Ascending aorta (tissue), 2 donors: ENCODE results near the gene CDH23. TPM values are rescaled to one million over a fixed set of nuclear protein-coding genes. Genes with fewer than 3 reads are reported as not detected.

ENCODE experiments used
- DNase-seq, 2 donors: peaks; one replicate each; pipeline ENCODE4 v3.0.0-alpha.2; 2019; ENCODE audit warnings: low spot score in 2 of 2
- H3K27ac ChIP-seq, 2 donors: fragments of 200-600 bp; sonication (generic); one replicate each; pipeline ENCODE4 v1.5.1; 2016 to 2017; ENCODE audit warnings: mild to moderate bottlenecking in 1 of 2
- H3K27me3 ChIP-seq: fragments of 200-600 bp; sonication (generic); one replicate; pipeline ENCODE4 v1.5.1; 2017
- H3K36me3 ChIP-seq, 2 donors: fragments of 200-600 bp; sonication (generic); one replicate each; pipeline ENCODE4 v1.5.1; 2016
- H3K4me1 ChIP-seq, 2 donors: fragments of 200-600 bp; sonication (generic); one replicate each; pipeline ENCODE4 v1.5.1; 2016 to 2017; ENCODE audit warnings: mild to moderate bottlenecking in 1 of 2
- H3K4me3 ChIP-seq, 2 donors: fragments of 200-600 bp; sonication (generic); one replicate each; pipeline ENCODE4 v1.5.1; 2016 to 2017; ENCODE audit warnings: mild to moderate bottlenecking in 1 of 2
- H3K9me3 ChIP-seq, 2 donors: fragments of 200-600 bp; sonication (generic); one replicate each; pipeline ENCODE4 v1.5.1; 2016
- intact Hi-C: fragments of 100-400 bp; cut with DNase I; formaldehyde crosslinking; loops from one replicate; pipeline ENCODE4 v1.15.1; 2023
- total RNA-seq: library from RNA; depleted of rRNA; stranded (reverse); fragments of >200 nt; gene quantifications from one replicate; pipeline ENCODE4 v1.1.0, GENCODE V29; 2016
- TF ChIP-seq, protein P1 (sequence below), 3 experiments: fragments of 200-600 bp in 2 of 3; fragments of 450-650 bp in 1 of 3; sonication (generic) in 2 of 3; IDR thresholded peaks; one replicate each; pipeline ENCODE4 v1.5.1; 2016 to 2019; ENCODE audit warnings: antibody characterized with exemption in 3 of 3, mild to moderate bottlenecking in 1 of 3, moderate library complexity in 1 of 3

CDH23 gene
- total RNA-seq, 1 donor from 2014 or later = 40.9 TPM

DNA sequence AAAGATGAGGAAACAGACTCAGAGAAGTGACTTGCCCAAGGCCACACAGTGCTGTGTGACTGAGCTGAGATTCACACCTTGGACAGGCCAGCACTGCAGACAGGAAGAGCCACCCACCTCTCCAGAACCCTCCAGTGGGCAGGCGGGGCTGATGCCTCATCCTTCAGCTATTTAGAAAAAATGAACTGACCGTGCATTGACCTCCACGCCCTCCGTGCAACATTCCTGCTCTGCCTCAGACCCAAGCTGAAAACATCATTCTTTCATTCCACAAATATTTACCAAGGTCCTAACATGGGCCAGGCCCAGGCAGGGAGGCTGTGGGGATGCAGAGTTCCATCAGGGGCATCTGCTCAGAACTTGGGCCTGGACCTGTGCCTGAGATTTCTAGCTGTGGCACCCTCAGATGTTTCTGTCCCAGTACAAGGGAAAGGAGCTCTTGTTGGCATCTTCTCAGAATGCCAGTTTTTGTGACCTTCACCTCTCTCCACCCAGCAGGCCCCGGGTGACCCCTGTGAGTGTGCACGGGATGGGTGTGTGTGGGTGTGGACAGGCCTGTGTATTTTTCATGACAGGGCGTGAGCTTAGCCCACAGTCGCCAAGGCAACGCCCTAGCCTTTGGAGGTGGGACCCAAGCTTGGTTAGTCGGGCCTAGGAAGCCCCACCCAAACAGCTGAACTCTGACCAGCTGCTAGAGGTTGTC, 370.1 kb downstream of the CDH23 start:
- Histone ChIP-seq H3K27me3 (no peaks in the 10 kb centered on the region), H3K9me3 (no peaks in the 10 kb centered on the region), H3K4me3 (no peak overlapping the region), H3K4me1 (peaks cover 64 to 65% of the 10 kb centered on the region in 2 donors), H3K27ac (peak overlapping the region; percentile 94 to 98), H3K36me3 (peaks cover 4 to 8% of the 10 kb centered on the region in 2 donors)
- TF ChIP-seq, protein P1, sequence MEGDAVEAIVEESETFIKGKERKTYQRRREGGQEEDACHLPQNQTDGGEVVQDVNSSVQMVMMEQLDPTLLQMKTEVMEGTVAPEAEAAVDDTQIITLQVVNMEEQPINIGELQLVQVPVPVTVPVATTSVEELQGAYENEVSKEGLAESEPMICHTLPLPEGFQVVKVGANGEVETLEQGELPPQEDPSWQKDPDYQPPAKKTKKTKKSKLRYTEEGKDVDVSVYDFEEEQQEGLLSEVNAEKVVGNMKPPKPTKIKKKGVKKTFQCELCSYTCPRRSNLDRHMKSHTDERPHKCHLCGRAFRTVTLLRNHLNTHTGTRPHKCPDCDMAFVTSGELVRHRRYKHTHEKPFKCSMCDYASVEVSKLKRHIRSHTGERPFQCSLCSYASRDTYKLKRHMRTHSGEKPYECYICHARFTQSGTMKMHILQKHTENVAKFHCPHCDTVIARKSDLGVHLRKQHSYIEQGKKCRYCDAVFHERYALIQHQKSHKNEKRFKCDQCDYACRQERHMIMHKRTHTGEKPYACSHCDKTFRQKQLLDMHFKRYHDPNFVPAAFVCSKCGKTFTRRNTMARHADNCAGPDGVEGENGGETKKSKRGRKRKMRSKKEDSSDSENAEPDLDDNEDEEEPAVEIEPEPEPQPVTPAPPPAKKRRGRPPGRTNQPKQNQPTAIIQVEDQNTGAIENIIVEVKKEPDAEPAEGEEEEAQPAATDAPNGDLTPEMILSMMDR (IDR thresholded peaks at IDR 0.05) = no peak
- intact Hi-C loops = no loop called here
- DNase-seq = peak in 1 of 2 donors; percentile 90

DNA sequence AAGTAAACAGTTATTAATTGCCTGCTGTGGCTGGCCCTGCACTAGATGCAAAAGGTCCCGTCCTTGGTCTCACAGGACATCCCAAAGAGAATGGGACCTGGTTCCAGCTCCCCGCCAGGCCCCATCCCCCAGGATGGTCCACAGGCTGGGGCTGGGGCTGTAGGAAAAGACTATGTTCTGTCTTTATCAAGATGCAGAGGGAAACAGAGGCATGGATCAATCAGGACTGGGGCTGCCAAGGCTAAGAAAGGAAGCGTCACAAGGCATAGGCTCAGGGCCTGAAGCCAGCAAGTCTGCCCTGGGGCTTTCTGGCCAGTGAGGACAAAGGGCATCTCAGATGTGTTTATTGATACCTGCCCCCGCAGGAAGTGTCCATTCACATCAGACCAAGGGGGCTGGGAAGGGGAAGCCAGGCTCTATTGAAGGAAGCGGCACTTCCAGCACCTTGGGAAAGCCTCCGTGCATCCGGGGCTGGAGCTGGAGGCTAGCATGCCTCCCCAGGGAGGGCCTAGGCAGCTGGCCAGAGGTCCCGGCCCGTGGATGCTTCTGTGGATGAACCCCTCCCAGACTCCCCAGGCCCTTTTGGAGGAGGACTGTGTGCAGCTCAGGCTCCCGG, 370.8 kb downstream of the CDH23 start:
- intact Hi-C loops = no loop called here
- no peak overlapping the region for H3K4me3 ChIP-seq
- no peaks in the 10 kb centered on the region for H3K9me3 ChIP-seq
- H3K27ac ChIP-seq = peak overlapping the region; percentile 94 to 98
- no peaks in the 10 kb centered on the region for H3K27me3 ChIP-seq
- peaks cover 66 to 70% of the 10 kb centered on the region in 2 donors for H3K4me1 ChIP-seq
- H3K36me3 ChIP-seq = peaks cover 4% of the 10 kb centered on the region in 2 donors
- TF ChIP-seq, protein P1 (IDR thresholded peaks at IDR 0.05) = no peak
- DNase-seq = no peak

DNA sequence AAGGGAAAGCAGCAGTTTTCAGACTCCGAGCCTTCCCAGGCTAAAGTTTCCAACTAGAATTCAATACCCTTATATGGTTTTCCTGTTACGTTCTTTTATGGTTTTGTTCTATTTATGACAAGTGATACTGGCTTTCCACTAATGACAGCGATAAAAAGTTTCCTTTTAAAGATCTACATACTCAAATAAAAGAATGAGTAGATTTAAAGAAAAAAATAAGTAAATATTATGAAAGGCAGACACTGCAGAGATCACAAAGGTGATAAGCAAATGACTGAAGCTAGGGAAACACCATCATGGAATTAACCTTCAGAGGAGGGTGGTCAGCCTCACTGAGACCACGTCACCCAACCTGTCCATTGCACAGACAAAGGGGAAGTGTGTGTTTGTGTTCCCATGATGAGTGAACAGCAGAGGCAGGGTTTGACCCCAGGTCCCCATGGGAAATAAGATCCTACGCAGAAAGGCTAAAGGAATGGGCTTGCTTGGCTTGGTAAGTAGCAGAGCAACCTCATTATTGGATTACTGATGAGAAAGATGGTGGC, 372.6 kb downstream of the CDH23 start:
- no peaks in the 10 kb centered on the region for H3K36me3 ChIP-seq
- no peaks in the 10 kb centered on the region for H3K9me3 ChIP-seq
- peak overlapping the region; percentile 28 to 85 for H3K4me3 ChIP-seq
- peaks cover 66 to 77% of the 10 kb centered on the region in 2 donors for H3K4me1 ChIP-seq
- TF ChIP-seq, protein P1 (IDR thresholded peaks at IDR 0.05) = no peak
- intact Hi-C loops = no loop called here
- peak overlapping the region; percentile 94 to 98 for H3K27ac ChIP-seq
- no peak for DNase-seq
- H3K27me3 ChIP-seq = no peaks in the 10 kb centered on the region

DNA sequence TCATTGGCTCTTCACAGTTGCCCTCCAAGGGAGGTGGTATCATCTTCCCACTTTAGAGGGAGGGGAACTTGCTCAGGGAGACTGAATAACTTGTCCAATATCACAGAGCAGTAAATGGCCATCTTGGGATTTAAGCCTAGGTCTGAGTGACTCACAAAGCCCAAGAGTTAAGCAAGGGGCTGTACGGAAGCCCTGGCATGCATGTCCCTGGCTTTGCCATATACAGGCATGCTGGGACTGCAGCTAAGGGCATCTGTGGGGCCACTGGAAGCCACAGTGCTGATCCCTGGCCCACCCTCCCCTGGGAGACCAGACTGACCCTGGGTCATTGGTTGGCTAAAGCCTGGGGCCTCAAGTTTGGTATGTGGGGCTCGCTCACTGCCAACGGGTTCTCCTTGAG, 373.5 kb downstream of the CDH23 start:
- intact Hi-C loops = loop anchor here (5.0 kb wide), 2 partner anchors 67 to 558 kb away; partner anchors contain the start of gene UNC5B
- Histone ChIP-seq H3K36me3 (no peaks in the 10 kb centered on the region), H3K27ac (peak overlapping the region; percentile 94 to 98), H3K27me3 (no peaks in the 10 kb centered on the region), H3K9me3 (no peaks in the 10 kb centered on the region), H3K4me1 (peaks cover 57 to 70% of the 10 kb centered on the region in 2 donors), H3K4me3 (peak overlapping the region; percentile 28 to 85)
- TF ChIP-seq, protein P1 (IDR thresholded peaks at IDR 0.05) = no peak
- no peak for DNase-seq

DNA sequence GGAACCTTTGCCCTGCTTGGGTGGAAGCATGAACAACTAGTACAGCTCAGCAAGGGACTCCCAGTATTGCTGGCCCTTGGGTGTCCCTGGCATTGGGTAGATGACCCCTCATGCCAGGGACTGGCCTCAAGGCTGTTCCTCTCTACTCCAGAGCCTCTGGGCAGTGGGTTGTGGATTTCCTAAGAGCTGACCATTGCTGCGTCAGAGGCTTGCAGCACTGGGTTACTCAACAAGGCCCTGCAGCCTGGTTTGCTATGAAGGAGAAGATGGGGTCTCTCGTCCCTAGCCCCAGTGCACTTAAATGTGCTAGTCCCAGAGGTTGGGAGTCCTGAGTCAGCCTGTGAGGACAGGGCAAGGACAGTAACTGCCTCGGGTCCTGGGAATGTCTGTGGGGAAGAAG, 374.1 kb downstream of the CDH23 start:
- TF ChIP-seq, protein P1 (IDR thresholded peaks at IDR 0.05) = no peak
- intact Hi-C loops = loop anchor here (5.0 kb wide), 2 partner anchors 67 to 558 kb away; partner anchors contain the start of gene UNC5B
- H3K9me3 ChIP-seq = no peaks in the 10 kb centered on the region
- peaks cover 52 to 65% of the 10 kb centered on the region in 2 donors for H3K4me1 ChIP-seq
- peak overlapping the region; percentile 94 to 98 for H3K27ac ChIP-seq
- peak in 1 of 2 donors; percentile 86 for DNase-seq
- H3K36me3 ChIP-seq = no peaks in the 10 kb centered on the region
- no peaks in the 10 kb centered on the region for H3K27me3 ChIP-seq
- peak overlapping the region; percentile 9 to 85 for H3K4me3 ChIP-seq
